Stimulated activated CD8-positive, alpha-beta memory T cell treated with anti-CD3 and anti-CD28 coated beads, Interleukin-2, amount 100 ng/mL, for 1 hour (primary cell): ENCODE measurements around the gene HMGCS1.
"Not testable (repeated sequence)": the region's sequence is repeated elsewhere in the genome, so short reads cannot be mapped to it uniquely, and the experiment has no call there.

Experiments used
- DNase-seq, 2 donors: peaks; one replicate each; pipeline ENCODE4 v3.0.0-alpha.2; 2020; ENCODE audit warnings: low read depth in 2 of 2

Gene HMGCS1

DNA sequence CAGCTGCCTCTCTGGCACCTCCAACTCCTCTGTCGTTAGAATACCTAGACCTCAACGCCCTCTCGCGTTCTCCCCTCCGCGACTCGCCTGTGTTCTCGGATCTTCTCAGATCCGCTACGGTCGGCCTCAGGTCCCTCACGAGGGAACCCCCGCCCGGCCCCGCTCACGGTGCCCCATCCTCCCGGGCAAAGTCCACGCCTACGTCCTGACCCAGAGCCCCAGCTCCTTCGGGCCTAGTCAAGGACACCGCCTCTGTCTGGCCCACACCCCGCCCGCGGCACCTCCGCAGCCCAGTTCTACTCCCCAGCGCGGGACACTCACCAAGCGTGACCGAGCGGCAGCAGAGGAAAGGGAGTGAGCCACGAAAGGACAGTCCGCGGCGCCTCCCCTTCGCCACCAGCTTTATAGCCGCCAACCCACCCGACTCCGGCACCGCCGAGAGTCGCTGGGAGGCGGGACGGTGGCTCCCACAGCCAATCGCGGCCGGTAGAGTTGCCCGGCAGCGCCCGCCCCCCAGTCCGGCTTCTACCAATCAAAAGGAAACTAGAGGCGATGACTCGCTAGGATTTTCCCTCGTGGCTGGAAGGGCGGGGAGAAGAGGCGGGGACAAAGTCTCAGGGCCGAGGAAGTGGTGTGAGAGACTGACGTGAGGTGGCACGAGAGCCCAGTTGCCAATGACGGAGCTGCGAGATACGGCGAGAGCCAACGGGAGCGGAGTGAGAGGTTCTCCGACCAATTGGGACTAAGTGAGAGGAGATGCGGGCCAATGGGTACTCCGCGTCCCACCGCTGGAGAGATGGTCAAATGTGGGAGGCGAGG, at the start of gene HMGCS1:
Gene HMGCS1 (minus strand): TSS at position 378 of the 819 bp plus-strand sequence. CDS start 14,447 bp downstream, outside the sequence.
- peak; percentile 94 to 96 for DNase-seq

GRCh38 chr5:43358726-43359125, 45.5 kb upstream of the HMGCS1 start:
- DNase-seq, result no peak

DNA sequence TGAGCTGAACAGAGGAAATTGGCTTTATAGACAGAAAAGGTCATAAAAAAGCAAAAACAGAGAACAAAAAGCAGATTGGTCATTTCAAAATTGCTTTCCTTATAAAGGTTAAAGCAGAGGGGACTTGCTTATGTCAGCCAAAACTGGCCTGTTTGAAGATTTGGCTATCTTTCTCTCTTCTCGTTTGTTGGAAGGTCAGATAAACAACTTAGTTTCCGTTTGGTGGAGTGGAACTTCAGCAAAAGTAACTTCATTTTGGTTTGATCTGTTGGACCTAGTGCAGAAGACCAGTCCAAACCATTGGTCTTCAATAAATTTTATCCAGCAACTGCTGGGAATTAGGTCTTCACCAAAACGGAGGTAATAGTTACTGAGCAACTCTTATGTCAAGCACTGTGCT, 45.1 kb upstream of the HMGCS1 start:
- no peak for DNase-seq

GRCh38 chr5:43357878-43358281, 44.7 kb upstream of the HMGCS1 start:
- no peak for DNase-seq

- DNase-seq, result no peak
Measured at GRCh38 chr5:43357067-43357466, 43.9 kb upstream of the HMGCS1 start.

GRCh38 chr5:43354774-43355173, 41.6 kb upstream of the HMGCS1 start:
- no peak for DNase-seq

- no peak for DNase-seq
Measured at GRCh38 chr5:43353668-43354067, 40.5 kb upstream of the HMGCS1 start.

DNA sequence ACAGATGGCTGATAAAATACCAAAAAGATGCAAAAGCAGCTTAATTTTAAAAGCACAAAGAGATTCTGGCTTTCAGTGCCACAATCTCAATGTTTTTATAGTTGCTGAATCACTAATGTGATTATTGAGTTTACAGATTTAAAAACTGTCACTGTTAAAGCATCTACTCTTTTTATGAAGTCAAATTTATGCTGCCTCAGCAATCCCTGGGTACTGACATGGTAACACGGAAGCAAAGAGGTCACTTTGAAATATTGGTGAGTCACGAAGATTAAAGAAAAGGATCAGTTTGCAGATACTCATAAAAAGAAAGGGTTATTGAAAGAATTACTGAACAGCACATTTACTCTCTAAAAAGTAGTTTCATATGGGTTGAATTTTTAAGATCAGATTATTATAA, 39.7 kb upstream of the HMGCS1 start:
- no peak for DNase-seq

DNA sequence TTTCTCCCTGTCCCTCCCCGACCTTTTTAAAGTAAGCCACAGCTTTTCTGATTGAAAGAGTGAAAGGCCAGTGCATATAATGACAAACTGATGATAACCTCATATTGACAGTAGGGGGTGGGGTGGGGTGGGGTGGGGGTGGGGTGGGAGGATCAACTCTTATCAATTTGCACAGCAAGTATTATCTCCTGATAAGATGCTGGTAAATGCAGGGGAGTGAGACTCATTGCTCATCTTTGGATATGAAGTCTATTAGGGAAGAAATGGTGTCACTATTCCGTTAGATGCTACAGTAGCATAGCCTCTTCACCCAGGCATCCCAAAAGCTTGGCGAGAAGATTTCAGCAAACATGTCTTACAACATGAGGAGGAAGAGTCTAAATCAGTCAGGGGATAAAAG, 38.9 kb upstream of the HMGCS1 start:
- DNase-seq, result no peak

DNA sequence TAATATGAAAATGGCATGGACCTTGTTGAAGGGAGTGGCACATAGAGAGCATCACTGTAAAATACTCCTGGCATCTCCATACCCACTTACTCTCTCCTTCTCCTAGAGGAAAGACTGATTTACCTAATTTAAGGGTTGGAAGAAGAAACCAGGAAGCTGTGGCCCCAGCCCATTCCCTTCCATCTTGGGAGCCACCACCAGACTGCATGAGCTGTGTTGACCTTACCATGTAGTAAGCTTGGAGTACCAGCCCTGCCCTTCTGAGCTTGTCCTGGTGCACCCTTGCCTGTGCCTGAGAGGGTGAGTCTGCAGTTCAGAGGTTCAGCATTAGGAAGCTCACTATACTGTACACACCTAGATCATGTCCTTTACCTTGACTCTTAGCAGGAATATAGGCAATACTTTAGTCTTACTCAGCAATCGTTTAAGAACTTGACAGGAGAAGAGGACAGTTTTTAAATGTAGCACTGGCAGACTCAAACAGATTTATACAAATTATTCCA, 35.7 kb upstream of the HMGCS1 start:
- no peak for DNase-seq

GRCh38 chr5:43348207-43348606, 35.0 kb upstream of the HMGCS1 start:
- DNase-seq, result no peak

DNA sequence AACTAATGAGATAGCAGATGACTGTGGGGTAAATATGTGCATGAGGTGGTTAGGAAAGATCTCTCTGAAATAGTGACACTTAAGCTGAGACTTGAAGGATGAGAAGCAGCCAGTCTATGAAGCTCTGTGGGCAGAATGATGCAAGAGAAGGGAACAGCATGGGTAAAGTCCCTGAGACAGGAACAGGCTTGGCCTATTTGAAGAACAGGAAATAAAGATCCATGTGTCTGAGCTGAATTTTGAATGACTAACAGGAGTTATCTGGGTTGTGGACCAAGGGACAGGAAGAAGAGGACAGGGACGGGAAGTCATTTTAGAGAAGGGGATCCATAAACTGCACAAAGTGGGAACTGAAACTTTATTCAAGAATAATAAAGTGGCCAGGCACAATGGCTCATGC, 25.6 kb upstream of the HMGCS1 start:
- DNase-seq, result no peak

GRCh38 chr5:43336159-43336558, 22.9 kb upstream of the HMGCS1 start:
- DNase-seq, result no peak

DNA sequence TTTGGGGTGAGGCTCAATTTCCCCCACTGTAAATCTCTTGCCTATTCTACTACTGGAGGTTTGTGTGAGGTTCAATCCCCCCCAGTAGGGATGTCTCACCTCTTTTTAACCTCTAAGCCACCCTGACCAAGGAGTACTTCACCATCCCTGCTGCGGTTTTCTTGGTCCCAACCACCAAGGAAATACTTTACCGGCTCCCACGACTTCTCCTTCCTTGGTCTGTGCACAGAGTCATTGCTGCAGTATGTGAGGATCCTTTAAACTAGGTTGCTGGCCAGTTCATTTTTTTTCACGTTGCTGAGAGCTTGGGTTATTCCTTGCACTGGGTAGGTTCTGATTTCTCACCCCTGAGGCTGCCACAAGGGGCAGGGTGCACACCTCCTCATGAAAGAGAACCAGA, 22.5 kb upstream of the HMGCS1 start:
- DNase-seq, result no peak

GRCh38 chr5:43332401-43332800, 19.2 kb upstream of the HMGCS1 start:
- no peak for DNase-seq

- not testable (repeated sequence) for DNase-seq
Measured at GRCh38 chr5:43325624-43326023, 12.4 kb upstream of the HMGCS1 start.

- not testable (repeated sequence) for DNase-seq
Measured at GRCh38 chr5:43323488-43323887, 10.3 kb upstream of the HMGCS1 start.

DNA sequence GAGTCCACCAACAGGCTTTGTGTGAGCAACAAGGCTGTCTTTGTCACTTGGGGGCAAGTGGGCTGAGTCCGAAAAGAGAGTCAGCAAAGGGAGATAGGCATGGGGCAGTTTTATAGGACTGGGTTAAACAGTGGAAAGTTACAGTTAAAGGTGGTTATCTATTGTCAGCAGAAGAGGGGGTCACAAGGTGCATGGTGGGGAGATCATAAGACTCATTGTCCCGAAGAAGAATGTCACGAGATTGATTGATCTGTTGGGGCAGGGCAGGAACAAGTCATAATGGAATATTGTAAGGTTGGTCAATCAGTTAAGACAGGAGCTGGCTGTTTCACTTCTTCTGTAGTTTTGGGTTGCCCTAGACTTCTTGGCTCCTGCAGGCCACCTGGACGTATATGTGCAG, 7.6 kb upstream of the HMGCS1 start:
- DNase-seq, result no peak

DNA sequence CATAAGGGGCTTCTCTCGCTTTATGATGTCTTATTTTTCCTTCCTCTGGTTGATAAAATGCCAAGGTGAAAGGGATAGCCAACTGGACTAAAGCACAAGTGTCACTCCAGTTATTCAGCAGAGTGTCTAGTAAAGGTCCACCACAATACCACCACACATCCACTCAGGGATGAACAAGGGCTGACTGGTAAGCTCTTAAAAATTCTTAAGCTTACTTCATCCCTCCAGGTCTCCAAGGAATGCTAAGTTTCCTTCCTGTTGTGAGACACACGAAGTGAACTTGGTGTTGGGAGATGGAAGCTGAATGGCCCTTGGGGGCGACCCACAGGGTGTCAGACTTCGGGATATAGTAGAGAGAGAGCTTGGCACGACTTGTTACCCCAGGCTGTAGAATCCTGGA, 3.2 kb upstream of the HMGCS1 start:
- no peak for DNase-seq

DNA sequence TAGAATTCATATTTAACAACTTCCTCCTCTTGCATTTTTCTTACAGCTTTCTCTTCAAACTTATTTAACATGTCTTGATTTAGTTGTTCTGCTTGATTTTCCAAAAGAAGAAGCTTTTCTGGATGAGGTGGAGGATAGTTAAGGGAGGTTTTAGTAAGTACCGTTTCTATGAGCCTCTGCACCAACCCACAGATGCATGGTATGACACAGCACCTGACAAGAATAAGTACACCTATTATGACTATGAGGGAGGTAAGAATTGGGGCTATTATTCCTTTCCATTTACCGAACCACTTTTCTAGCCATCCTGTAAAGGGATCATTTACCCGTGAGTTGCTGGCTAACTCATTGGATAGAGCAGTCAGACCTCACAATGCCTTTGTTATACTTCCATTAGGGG, 2.5 kb upstream of the HMGCS1 start:
- no peak for DNase-seq

- DNase-seq, result no peak
Measured at GRCh38 chr5:43315263-43315662, 2.1 kb upstream of the HMGCS1 start.

- no peak for DNase-seq
Measured at GRCh38 chr5:43314724-43315123, 1.5 kb upstream of the HMGCS1 start.

- no peak for DNase-seq
Measured at GRCh38 chr5:43313854-43314457, 744 bp upstream of the HMGCS1 start.
